NCI-H524 (cell line): Measurements from ENCODE around the gene LYRM4.

Source experiments
- DNase-seq, 2 experiments: peaks; one replicate each; lab custom pipeline; 2025; lab: John Stamatoyannopoulos, UW

LYRM4 gene

GRCh38 chr6:5260661-5261544, at the start of gene LYRM4, which contains the start of gene FARS2:
LYRM4 (minus strand) TSS chr6:5260950; CDS start chr6:5260733, 217 bp downstream.
FARS2 (plus strand) TSS chr6:5261513.
- peak; percentile 85 to 86 for DNase-seq

GRCh38 chr6:5308066-5308465, 47.3 kb upstream of the LYRM4 start:
- DNase-seq: no peak

- DNase-seq: no peak
Measured at GRCh38 chr6:5307058-5307457, 46.3 kb upstream of the LYRM4 start.

- DNase-seq: no peak
Measured at GRCh38 chr6:5305968-5306626, 45.3 kb upstream of the LYRM4 start.

GRCh38 chr6:5303682-5304081, 42.9 kb upstream of the LYRM4 start:
- peak in 1 of 2 experiments; percentile 29 for DNase-seq

- peak; percentile 37 to 79 for DNase-seq
Measured at GRCh38 chr6:5302995-5303622, 42.4 kb upstream of the LYRM4 start.

- DNase-seq: peak in 1 of 2 experiments; percentile 48
Measured at GRCh38 chr6:5302220-5302946, 41.6 kb upstream of the LYRM4 start.

- peak in 1 of 2 experiments; percentile 18 for DNase-seq
Measured at GRCh38 chr6:5300206-5300764, 39.5 kb upstream of the LYRM4 start.

GRCh38 chr6:5295623-5296022, 34.9 kb upstream of the LYRM4 start:
- no peak for DNase-seq

- no peak for DNase-seq
Measured at GRCh38 chr6:5294392-5295211, 33.9 kb upstream of the LYRM4 start.

GRCh38 chr6:5293692-5294091, 32.9 kb upstream of the LYRM4 start:
- DNase-seq: no peak

- DNase-seq: no peak
Measured at GRCh38 chr6:5292154-5292553, 31.4 kb upstream of the LYRM4 start.

GRCh38 chr6:5290500-5290899, 29.8 kb upstream of the LYRM4 start:
- DNase-seq: no peak

GRCh38 chr6:5290097-5290496, 29.3 kb upstream of the LYRM4 start:
- DNase-seq: no peak

- no peak for DNase-seq
Measured at GRCh38 chr6:5287966-5288297, 27.2 kb upstream of the LYRM4 start.

GRCh38 chr6:5287205-5287965, 26.6 kb upstream of the LYRM4 start:
- DNase-seq: no peak

GRCh38 chr6:5286780-5287179, 26.0 kb upstream of the LYRM4 start:
- DNase-seq: no peak

- no peak for DNase-seq
Measured at GRCh38 chr6:5285526-5285925, 24.8 kb upstream of the LYRM4 start.

- DNase-seq: no peak
Measured at GRCh38 chr6:5285081-5285480, 24.3 kb upstream of the LYRM4 start.

- DNase-seq: no peak
Measured at GRCh38 chr6:5282191-5282623, 21.5 kb upstream of the LYRM4 start.
